Esophagus squamous epithelium (tissue), 5 donors: Measurements from ENCODE around the gene DKC1. TPM values are rescaled to one million over a fixed set of nuclear protein-coding genes. Genes with fewer than 3 reads are reported as not detected.
A peak's percentile ranks its signal among the peaks of the same experiment; 100 is the strongest.

Experiments
- DNase-seq: peaks from one replicate; lab custom pipeline; 2025; lab: John Stamatoyannopoulos, UW
- H3K27ac ChIP-seq, 4 donors: fragments of 200-600 bp; sonication (generic); one replicate each; pipeline ENCODE4 v1.5.1; 2016 to 2019; ENCODE audit warnings: mild to moderate bottlenecking in 1 of 4
- H3K27me3 ChIP-seq, 4 donors: fragments of 200-600 bp; sonication (generic); 1 replicate in 3 of 4; 2 replicates in 1 of 4; pipeline versions ENCODE4 v1.5.1 to v1.6.0; 2017 to 2021; ENCODE audit warnings: antibody characterized with exemption in 1 of 4
- H3K36me3 ChIP-seq, 3 donors: fragments of 200-600 bp; sonication (generic); one replicate each; pipeline ENCODE4 v1.5.1; 2016 to 2019
- H3K4me1 ChIP-seq, 3 donors: fragments of 200-600 bp; sonication (generic); one replicate each; pipeline ENCODE4 v1.5.1; 2017 to 2019
- H3K4me3 ChIP-seq, 4 donors: fragments of 200-600 bp; sonication (generic); 1 replicate in 3 of 4; 2 replicates in 1 of 4; pipeline ENCODE4 v1.5.1; 2016 to 2019; ENCODE audit warnings: mild to moderate bottlenecking in 2 of 4, moderate library complexity in 1 of 4
- H3K9me3 ChIP-seq, 3 donors: fragments of 200-600 bp; sonication (generic); one replicate each; pipeline ENCODE4 v1.5.1; 2016 to 2019
- POLR2A ChIP-seq, 4 donors: fragments of 450-650 bp; IDR thresholded peaks; one replicate each; pipeline ENCODE4 v1.6.1; 2017; ENCODE audit warnings: antibody characterized with exemption in 4 of 4, mild to moderate bottlenecking in 4 of 4, moderate library complexity in 3 of 4
- WGBS, 2 donors: methylation state at CpG; one replicate each; pipeline ENCODE4 v1.1.5; 2018; 5-methylcytosine and 5-hydroxymethylcytosine counted together
- intact Hi-C: fragments of 100-400 bp; cut with DNase I; formaldehyde crosslinking; loops from one replicate; pipeline ENCODE4 v1.15.0; 2022
- total RNA-seq, 4 donors: library from RNA; depleted of rRNA; stranded (reverse); fragments of >200 nt; gene quantifications; one replicate each; pipeline ENCODE4 v1.1.0, GENCODE V29; 2016
- TF ChIP-seq, protein P1 (sequence below), 6 experiments: fragments of 450-650 bp in 4 of 6; fragments of 200-600 bp in 2 of 6; sonication (generic) in 2 of 6; IDR thresholded peaks; one replicate each; pipeline ENCODE4 v1.5.1; 2016 to 2019; ENCODE audit warnings: antibody characterized with exemption in 6 of 6, mild to moderate bottlenecking in 4 of 6, moderate library complexity in 4 of 6
- donor health status: DM: yes; HTN: yes; CAD: no.

Gene DKC1
- total RNA-seq, 4 donors from 2014 or later: 41.5 to 86.2 (median 49.5) TPM

DNA sequence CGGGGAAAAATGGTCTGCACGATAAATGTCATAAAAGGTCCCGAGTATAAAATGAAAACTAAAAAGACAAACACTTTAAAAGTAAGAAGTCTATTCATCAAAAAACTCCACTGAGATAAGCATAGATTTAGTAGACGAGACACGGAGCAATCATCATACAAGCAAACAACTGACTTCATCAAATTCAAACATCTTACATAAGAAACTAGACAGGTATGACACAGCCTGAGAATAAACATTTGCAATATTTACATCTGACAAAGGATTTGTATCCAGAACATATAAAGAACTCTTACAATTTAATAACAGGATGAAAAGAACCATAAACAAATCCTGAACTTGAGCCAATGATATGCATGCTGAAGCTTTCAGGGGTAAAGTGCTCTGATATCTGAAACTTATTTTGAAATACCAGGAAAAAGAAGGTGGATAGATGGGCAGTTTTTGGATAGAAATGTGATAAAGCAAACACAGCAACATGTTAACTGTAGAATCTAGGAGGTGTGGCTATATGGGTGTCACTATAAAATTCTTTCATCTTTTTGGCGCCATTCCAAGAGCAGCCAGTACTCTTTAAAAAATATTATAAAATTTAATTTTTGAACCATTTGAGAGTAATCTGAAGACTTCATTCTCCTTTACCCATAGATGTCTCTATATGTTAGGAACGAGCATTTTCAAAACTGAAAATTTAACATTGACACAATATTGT is 30.6 kb downstream of the DKC1 start:
- H3K4me3 ChIP-seq: no peak overlapping the region
- no peak for DNase-seq
- TF ChIP-seq POLR2A (IDR thresholded peaks at IDR 0.05): no peak
- TF ChIP-seq, protein P1, sequence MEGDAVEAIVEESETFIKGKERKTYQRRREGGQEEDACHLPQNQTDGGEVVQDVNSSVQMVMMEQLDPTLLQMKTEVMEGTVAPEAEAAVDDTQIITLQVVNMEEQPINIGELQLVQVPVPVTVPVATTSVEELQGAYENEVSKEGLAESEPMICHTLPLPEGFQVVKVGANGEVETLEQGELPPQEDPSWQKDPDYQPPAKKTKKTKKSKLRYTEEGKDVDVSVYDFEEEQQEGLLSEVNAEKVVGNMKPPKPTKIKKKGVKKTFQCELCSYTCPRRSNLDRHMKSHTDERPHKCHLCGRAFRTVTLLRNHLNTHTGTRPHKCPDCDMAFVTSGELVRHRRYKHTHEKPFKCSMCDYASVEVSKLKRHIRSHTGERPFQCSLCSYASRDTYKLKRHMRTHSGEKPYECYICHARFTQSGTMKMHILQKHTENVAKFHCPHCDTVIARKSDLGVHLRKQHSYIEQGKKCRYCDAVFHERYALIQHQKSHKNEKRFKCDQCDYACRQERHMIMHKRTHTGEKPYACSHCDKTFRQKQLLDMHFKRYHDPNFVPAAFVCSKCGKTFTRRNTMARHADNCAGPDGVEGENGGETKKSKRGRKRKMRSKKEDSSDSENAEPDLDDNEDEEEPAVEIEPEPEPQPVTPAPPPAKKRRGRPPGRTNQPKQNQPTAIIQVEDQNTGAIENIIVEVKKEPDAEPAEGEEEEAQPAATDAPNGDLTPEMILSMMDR (IDR thresholded peaks at IDR 0.05): no peak
- intact Hi-C loops: no loop called here
- H3K27me3 ChIP-seq: no peaks in the 10 kb centered on the region
- WGBS, 2 donors: 76 to 78% methylated on average over 7 of the region's 7 CpGs
- no peaks in the 10 kb centered on the region for H3K36me3 ChIP-seq
- H3K27ac ChIP-seq: no peak overlapping the region
- H3K4me1 ChIP-seq: no peaks in the 10 kb centered on the region
- H3K9me3 ChIP-seq: no peaks in the 10 kb centered on the region

DNA sequence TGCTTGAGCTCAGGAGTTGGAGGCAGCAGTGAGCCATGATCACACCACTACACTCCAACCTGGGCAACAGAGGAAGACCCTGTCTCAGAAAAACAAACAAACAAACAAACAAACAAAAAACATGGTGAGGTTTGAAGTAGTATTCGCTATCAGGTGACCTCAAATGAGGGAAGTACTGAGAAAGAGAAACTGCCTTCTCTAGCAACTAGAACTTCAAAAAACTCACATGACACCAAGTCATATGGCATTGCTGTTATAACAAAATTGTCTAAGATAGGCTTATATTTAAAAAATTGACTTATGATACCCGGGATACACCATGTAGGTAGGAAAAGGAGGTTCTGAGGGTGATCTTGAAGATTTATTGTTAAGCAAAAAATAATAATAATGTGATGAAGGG is 32.4 kb downstream of the DKC1 start:
- Histone ChIP-seq H3K27ac (no peak overlapping the region), H3K4me3 (no peak overlapping the region), H3K36me3 (no peaks in the 10 kb centered on the region), H3K4me1 (peaks cover 4 to 13% (median 6%) of the 10 kb centered on the region in 3 donors), H3K9me3 (no peaks in the 10 kb centered on the region), H3K27me3 (no peaks in the 10 kb centered on the region)
- TF ChIP-seq POLR2A (IDR thresholded peaks at IDR 0.05): no peak
- TF ChIP-seq, protein P1 (IDR thresholded peaks at IDR 0.05): no peak
- intact Hi-C loops: no loop called here
- 50 to 83% methylated on average over 1 to 2 of the region's 2 CpGs for WGBS, 2 donors
- DNase-seq: no peak

DNA sequence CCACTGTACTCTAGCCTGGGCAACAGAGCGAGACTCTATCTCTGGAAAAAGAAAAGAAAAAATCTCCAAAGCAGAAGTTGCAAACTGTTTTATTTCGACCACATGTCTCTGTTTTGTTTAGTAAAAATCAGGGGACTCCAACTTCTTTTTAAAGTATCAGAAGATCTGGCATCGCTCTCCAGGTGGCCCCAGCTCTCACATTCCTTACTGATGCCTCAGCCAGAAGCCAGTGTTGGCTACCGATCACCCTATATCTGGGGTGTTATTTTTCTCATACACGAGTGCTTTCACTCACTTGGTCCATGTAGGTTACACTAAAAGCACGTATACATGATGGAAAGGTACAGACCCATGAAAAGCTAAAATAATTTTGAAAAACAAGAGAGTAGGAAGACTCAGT is 34.3 kb downstream of the DKC1 start:
- no peak for TF ChIP-seq POLR2A (IDR thresholded peaks at IDR 0.05)
- TF ChIP-seq, protein P1 (IDR thresholded peaks at IDR 0.05): no peak
- H3K27me3 ChIP-seq: no peaks in the 10 kb centered on the region
- no peaks in the 10 kb centered on the region for H3K9me3 ChIP-seq
- no peaks in the 10 kb centered on the region for H3K36me3 ChIP-seq
- 73 to 76% methylated on average over 4 to 6 of the region's 6 CpGs for WGBS, 2 donors
- H3K27ac ChIP-seq: no peak overlapping the region
- intact Hi-C loops: no loop called here
- DNase-seq: no peak
- peaks cover 4 to 23% (median 6%) of the 10 kb centered on the region in 3 donors for H3K4me1 ChIP-seq
- H3K4me3 ChIP-seq: no peak overlapping the region

DNA sequence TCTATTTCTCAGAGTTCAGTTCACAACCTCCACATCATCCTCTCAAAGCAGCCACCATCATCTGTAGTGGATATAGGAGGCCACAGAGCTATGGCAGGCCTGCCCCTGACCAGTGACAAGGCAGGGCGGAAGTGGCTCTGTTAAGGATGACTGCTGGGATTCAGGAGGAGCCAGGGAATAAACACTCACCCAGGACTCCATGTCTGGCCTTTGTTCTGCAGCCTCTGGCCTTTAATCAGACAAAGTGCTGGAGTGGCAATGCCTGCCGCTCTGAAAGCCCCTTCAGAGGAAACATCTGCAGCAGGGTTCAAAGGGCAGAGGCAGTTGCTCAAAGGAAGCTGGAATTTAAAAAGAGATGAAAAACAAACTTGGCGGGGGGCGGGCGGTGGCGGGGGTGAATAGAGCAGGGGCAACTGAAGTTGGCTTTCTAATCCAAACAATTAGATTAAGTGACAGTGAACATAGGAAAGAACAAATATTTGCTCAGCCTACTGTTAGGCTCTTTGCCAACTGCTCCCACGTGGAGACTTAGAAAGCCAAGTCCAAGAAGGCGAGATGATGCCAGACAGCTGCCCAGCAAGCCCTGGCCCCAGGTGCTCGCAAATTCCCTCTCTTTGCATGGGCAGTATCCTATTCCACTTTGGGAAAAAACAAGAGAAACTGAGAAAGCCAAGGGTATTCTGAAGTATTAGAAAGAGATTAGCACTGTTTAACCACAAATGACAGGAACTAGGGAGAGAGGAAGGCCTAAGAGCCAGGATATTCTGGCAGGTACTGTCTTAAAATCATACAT is 37.1 kb downstream of the DKC1 start:
- H3K4me1 ChIP-seq: peaks cover 4 to 36% (median 6%) of the 10 kb centered on the region in 3 donors

More for the DNA sequence above, 37.1 kb downstream of the DKC1 start:
- H3K27ac ChIP-seq: peak overlapping the region in 3 of 4 donors; percentile 22 to 67 (median 59)
- intact Hi-C loops: no loop called here
- no peaks in the 10 kb centered on the region for H3K36me3 ChIP-seq
- TF ChIP-seq, protein P1 (IDR thresholded peaks at IDR 0.05): no peak
- TF ChIP-seq POLR2A (IDR thresholded peaks at IDR 0.05): no peak
- no peak for DNase-seq
- no peaks in the 10 kb centered on the region for H3K9me3 ChIP-seq
- 25 to 56% methylated on average over 6 to 8 of the region's 9 CpGs for WGBS, 2 donors
- no peak overlapping the region for H3K4me3 ChIP-seq
- H3K27me3 ChIP-seq: no peaks in the 10 kb centered on the region
